Measurements from ENCODE around the gene EMD. TPM values are rescaled to one million over a fixed set of nuclear protein-coding genes. Genes with fewer than 3 reads are reported as not detected.
A peak's percentile ranks its signal among the peaks of the same experiment; 100 is the strongest.
"Not testable (repeated sequence)": the region's sequence is repeated elsewhere in the genome, so short reads cannot be mapped to it uniquely, and the experiment has no call there.

The EMD gene
- total RNA-seq, 4 donors from 2014 or later = 36.5 to 71.6 (median 57.2) TPM

DNA sequence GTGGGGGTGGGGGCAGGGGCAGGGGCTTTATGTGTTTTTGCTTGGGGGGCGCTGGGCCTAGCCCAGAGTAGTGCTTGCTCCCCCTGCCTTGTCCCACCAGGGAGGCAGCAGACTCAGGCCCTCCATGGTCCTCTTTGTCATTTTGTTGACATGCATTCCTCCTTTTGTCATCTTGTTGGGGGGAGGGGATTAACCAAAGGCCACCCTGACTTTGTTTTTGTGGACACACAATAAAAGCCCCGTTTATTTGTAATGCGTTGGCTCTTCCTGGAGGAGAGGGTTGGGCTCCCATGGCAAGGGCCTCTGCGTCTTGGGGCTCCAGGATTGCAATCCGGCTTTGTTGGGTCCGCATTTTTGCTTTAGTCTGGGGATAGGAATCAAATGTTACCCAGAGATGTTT is 2.2 kb downstream of the EMD start:
- Histone ChIP-seq H3K4me1 (peaks cover 5 to 10% of the 10 kb centered on the region in 2 donors), H3K9me3 (no peaks in the 10 kb centered on the region), H3K4me3 (replicated peaks in 1 of 3) (no peak overlapping the region), H3K27ac (no peak overlapping the region), H3K27me3 (no peaks in the 10 kb centered on the region), H3K36me3 (no peaks in the 10 kb centered on the region)
- TF ChIP-seq POLR2A (IDR thresholded peaks at IDR 0.05) (no peak), CTCF (IDR thresholded peaks at IDR 0.05) (no peak)
- 68 to 79% methylated on average over 5 to 6 of the region's 6 CpGs for WGBS, 2 donors
- no peak for DNase-seq
- intact Hi-C loops (cut with DNase I) = loop anchor here (5.0 kb wide), 1 partner anchor 49 kb away; no protein-coding TSS in a partner anchor

- WGBS, 2 donors = 45 to 81% methylated on average over 2 to 11 of the region's 11 CpGs
- Histone ChIP-seq H3K9me3 (no peaks in the 10 kb centered on the region), H3K4me1 (peaks cover 5 to 10% of the 10 kb centered on the region in 2 donors), H3K27me3 (no peaks in the 10 kb centered on the region), H3K27ac (no peak overlapping the region), H3K36me3 (no peaks in the 10 kb centered on the region), H3K4me3 (replicated peaks in 1 of 3) (no peak overlapping the region)
- peak in 1 of 2 donors; percentile 21 for DNase-seq
- intact Hi-C loops (cut with DNase I) = loop anchor here (5.0 kb wide), 1 partner anchor 50 kb away; no protein-coding TSS in a partner anchor
- TF ChIP-seq POLR2A (IDR thresholded peaks at IDR 0.05) = no peak
- TF ChIP-seq CTCF (IDR thresholded peaks at IDR 0.05) = no peak
Measured at GRCh38 chrX:154382483-154383069, 3.5 kb downstream of the EMD start.

DNA sequence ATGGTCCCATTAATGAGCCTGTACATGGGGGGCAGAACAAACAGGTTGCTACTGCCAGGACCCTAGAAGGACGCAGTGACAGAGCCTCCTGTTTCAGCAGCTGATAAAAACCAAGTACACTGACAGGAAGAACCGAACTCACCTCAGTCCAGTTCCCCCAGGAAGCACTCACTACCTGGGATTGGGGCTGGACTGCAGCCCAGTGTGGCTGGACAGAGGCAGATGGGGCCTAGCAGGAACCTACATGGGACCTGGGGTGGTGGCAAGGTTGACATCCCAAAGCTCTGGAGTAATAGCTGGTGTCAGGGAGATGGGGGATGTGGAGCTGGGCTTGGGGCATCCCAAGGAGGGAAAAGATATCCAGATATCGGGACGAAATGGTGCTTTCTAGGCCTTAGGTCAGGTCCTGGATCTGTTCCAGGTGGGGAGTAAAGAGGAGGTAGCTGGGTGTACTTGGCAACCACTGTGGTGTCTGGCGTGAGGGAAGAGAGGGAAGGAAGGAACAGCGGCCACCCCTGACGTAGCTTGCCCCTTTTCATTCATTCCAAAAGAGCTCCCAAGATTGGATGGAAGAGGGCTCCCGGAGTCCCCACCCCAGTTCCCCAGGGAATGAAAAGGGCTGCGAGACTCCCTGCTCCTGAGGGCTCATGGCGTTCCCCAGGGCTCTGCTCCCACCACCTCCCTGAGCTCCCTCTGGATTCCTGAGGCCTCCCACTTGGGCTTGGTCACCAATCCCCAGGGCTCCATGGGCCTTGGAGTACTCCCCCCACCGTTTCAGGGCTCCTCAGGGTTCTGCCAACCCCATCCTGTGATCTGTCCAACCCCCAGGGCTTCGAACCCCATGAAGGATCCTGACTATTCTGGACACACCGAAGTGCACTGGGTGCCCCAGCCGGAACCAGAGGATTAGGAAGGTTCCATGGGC is 4.5 kb downstream of the EMD start:
- intact Hi-C loops (cut with DNase I) = loop anchor here (5.0 kb wide), 1 partner anchor 51 kb away; no protein-coding TSS in a partner anchor
- H3K36me3 ChIP-seq = no peaks in the 10 kb centered on the region
- WGBS, 2 donors = 55 to 58% methylated on average over 8 to 9 of the region's 14 CpGs

DNA sequence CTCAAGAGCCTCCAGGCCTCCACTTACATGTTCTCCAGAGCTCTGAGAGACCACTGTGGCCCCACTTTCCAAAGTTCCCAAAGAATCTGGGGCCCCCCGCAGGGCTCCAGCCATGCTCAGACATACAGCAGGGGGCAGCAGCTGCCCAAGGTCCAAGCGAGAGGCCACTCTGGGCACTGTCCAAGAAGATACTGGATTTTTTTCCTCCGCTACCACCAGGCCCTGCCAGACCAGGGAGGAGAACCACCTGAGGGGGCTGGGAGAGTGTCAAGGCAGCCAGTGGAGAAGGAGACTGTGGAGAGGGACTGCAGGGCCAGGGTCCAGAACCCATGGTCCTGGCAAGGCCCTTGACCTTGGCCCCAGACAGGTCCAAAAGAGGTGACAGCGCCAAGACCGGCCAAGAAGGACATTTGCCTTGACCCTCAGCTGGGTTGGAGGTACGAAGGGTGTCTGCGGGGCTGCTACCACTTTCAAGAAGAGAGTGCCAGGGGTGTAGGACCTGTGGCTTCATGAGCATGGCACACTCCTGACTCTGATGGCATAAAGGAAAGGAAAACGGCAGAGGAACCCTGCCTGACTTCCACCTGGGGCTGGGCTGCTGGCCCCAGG is 5.3 kb downstream of the EMD start:
- Histone ChIP-seq H3K27me3 (no peaks in the 10 kb centered on the region), H3K36me3 (no peaks in the 10 kb centered on the region), H3K9me3 (no peaks in the 10 kb centered on the region), H3K4me3 (replicated peaks in 1 of 3) (no peak overlapping the region), H3K27ac (no peak overlapping the region), H3K4me1 (peaks cover 0 to 10% of the 10 kb centered on the region in 2 donors)
- TF ChIP-seq CTCF (IDR thresholded peaks at IDR 0.05) = peak in 3 of 6 experiments; percentile 40 to 44 (median 42)
- TF ChIP-seq POLR2A (IDR thresholded peaks at IDR 0.05) = no peak
- intact Hi-C loops (cut with DNase I) = loop anchor here (5.0 kb wide), 1 partner anchor 52 kb away; no protein-coding TSS in a partner anchor
- WGBS, 2 donors = 77 to 95% methylated on average over 3 to 6 of the region's 8 CpGs
- peak; percentile 17 to 45 for DNase-seq

More for the DNA sequence above, 4.5 kb downstream of the EMD start:
- no peaks in the 10 kb centered on the region for H3K9me3 ChIP-seq
- peaks cover 0 to 10% of the 10 kb centered on the region in 2 donors for H3K4me1 ChIP-seq
- no peak overlapping the region for H3K27ac ChIP-seq
- H3K27me3 ChIP-seq = no peaks in the 10 kb centered on the region
- DNase-seq = no peak
- TF ChIP-seq POLR2A (IDR thresholded peaks at IDR 0.05) (no peak), CTCF (IDR thresholded peaks at IDR 0.05) (no peak)
- no peak overlapping the region for H3K4me3 ChIP-seq (replicated peaks in 1 of 3)

DNA sequence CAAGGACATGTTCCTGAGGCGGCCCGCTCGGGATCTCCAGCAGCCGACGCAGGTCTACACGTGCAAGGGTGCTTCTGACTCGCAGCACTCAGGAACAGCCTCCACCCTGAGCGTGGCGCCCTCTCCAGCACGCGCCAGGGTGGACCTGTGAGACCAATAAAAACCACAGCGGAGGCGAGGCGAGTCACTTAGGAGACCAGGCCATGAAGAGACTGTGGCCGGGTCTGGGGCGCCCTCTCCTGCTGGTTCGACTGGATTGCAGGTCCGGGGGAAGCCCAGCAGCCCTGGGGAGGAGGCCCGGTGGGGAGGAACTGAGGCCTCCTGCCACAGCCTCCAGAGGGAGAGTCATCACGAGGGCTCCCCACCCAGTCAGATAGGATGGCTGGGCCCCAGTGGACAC is 9.0 kb downstream of the EMD start:
- WGBS, 2 donors = no CpG with 5 or more reads among the region's 20 CpGs
- H3K4me3 ChIP-seq (replicated peaks in 1 of 3); H3K4me1 ChIP-seq; H3K27me3 ChIP-seq; DNase-seq; H3K9me3 ChIP-seq; H3K36me3 ChIP-seq; intact Hi-C loops (cut with DNase I); H3K27ac ChIP-seq: not testable (repeated sequence)

- DNase-seq; H3K27ac ChIP-seq; H3K27me3 ChIP-seq; H3K9me3 ChIP-seq; H3K4me1 ChIP-seq; intact Hi-C loops (cut with DNase I); H3K36me3 ChIP-seq; H3K4me3 ChIP-seq (replicated peaks in 1 of 3): not testable (repeated sequence)
- no CpG with 5 or more reads among the region's 16 CpGs for WGBS, 2 donors
Measured at GRCh38 chrX:154388649-154389048, 9.6 kb downstream of the EMD start.

DNA sequence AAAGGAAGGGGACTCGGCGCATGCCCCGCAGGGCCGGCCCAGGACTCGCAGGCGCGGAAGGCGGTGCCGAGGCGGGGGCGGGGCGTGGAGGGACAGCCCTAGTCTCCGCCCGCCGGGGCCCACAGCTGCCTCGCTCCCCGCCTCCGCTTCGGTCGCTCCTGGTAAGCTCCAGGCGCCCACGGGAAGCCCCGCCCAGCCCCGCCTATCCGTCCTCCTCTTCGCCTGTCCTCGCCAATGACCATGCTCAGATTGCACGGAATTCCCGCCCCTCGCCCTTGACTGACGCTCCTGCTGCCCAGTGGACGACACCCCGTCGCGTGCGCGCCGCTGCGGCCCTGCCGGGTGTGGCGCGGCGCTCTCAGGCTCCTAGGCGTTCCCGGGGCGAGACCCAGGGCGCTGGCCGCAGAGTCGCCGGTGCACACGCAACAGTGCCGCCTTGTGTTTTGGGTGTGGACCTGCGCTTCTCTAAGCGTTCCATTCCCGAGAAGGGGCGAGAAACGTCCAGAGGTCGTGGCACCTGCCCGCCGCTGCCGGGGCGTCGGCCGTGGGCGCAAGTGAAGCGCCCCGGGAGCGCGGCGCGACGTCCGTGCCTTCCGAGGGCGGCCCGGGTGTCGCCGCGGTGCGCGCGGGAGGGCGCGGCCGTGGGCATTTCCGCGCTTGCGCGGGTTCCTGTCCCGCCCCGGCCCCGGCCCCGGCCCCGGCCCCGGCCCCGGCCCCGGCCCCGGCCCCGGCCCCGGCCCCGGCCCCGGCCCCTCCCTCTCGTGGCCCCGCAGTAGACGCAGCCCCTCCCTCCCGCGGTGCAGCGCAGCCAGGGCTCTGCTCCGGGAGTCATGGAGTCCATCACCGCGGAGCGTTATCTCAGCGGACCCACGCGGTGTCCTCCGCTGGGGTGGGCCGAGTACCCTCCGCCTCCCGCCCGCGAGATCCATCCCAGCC is 11.0 kb downstream of the EMD start:
- not testable (repeated sequence) for H3K27ac ChIP-seq

More for the DNA sequence above, 11.0 kb downstream of the EMD start:
- H3K4me3 ChIP-seq (replicated peaks in 1 of 3); intact Hi-C loops (cut with DNase I); H3K27me3 ChIP-seq; DNase-seq; H3K36me3 ChIP-seq; H3K9me3 ChIP-seq; H3K4me1 ChIP-seq: not testable (repeated sequence)
- no CpG with 5 or more reads among the region's 121 CpGs for WGBS, 2 donors

Data from thyroid gland (tissue), 4 donors.